Endodermal cell (in vitro differentiated cells): ENCODE measurements around the gene DAPP1. TPM values are rescaled to one million over a fixed set of nuclear protein-coding genes. Genes with fewer than 3 reads are reported as not detected.

Experiments used
- DNase-seq: peaks from one replicate; pipeline ENCODE4 v3.0.0-alpha.2; 2017
- H3K27ac ChIP-seq: 2 replicates; pipeline ENCODE4 v1.5.1; 2013; ENCODE audit warnings: mild to moderate bottlenecking, low read depth, low read length, moderate library complexity
- H3K27me3 ChIP-seq: 2 replicates; pipeline ENCODE4 v1.6.1; 2013; ENCODE audit warnings: mild to moderate bottlenecking, low read length, moderate library complexity; ENCODE audit not compliant: insufficient read depth, control insufficient read depth, poor library complexity, severe bottlenecking
- H3K36me3 ChIP-seq: 2 replicates; pipeline ENCODE4 v1.7.0; 2013; ENCODE audit warnings: mild to moderate bottlenecking, low read length, moderate library complexity; ENCODE audit not compliant: control insufficient read depth, insufficient read depth
- H3K4me1 ChIP-seq: one replicate; pipeline ENCODE4 v1.7.0; 2013; ENCODE audit warnings: low read length; ENCODE audit not compliant: control insufficient read depth, insufficient read depth
- H3K4me3 ChIP-seq: 2 replicates; pipeline ENCODE4 v1.5.1; 2013; ENCODE audit warnings: mild to moderate bottlenecking, low read length, moderate library complexity
- H3K9ac ChIP-seq: 2 replicates; pipeline ENCODE4 v1.6.1; 2013; ENCODE audit warnings: mild to moderate bottlenecking, low read length, moderate library complexity; ENCODE audit not compliant: poor library complexity, severe bottlenecking; ENCODE audit errors: extremely low read depth
- H3K9me3 ChIP-seq: 2 replicates; pipeline ENCODE4 v1.6.1; 2013; ENCODE audit warnings: mild to moderate bottlenecking, low read length, moderate library complexity; ENCODE audit not compliant: control insufficient read depth
- H3K27ac Mint-ChIP-seq: 2 replicates; pipeline ENCODE4 v1.8.0; 2020; ENCODE audit warnings: mixed read lengths
- H3K27me3 Mint-ChIP-seq: 2 replicates; pipeline ENCODE4 v1.8.0; 2021; ENCODE audit warnings: mild to moderate bottlenecking, mixed read lengths; ENCODE audit not compliant: insufficient read depth
- H3K36me3 Mint-ChIP-seq: 2 replicates; pipeline ENCODE4 v1.8.0; 2020; ENCODE audit warnings: low read depth, mixed read lengths
- H3K4me1 Mint-ChIP-seq: 2 replicates; pipeline ENCODE4 v1.8.0; 2020; ENCODE audit warnings: mixed read lengths
- H3K4me3 Mint-ChIP-seq: 2 replicates; pipeline ENCODE4 v1.8.0; 2020; ENCODE audit warnings: mild to moderate bottlenecking, moderate library complexity, mixed read lengths
- H3K9me3 Mint-ChIP-seq: 2 replicates; pipeline ENCODE4 v1.8.0; 2020; ENCODE audit warnings: mild to moderate bottlenecking, mixed read lengths
- CTCF ChIP-seq: fragments of 200-600 bp; sonication (generic); conservative IDR thresholded peaks from 2 replicates; pipeline ENCODE4 v1.5.0; 2021; ENCODE audit warnings: antibody characterized with exemption, mild to moderate bottlenecking
- WGBS, 2 experiments: methylation state at CpG; one replicate each; pipeline versions ENCODE4 v1.1.5 to v1.1.7; 2013; ENCODE audit warnings: missing lambda C conversion rate in 2 of 2, mixed read lengths in 1 of 2; ENCODE audit not compliant: insufficient coverage in 1 of 2, insufficient read length in 1 of 2; 5-methylcytosine and 5-hydroxymethylcytosine counted together
- total RNA-seq, 2 donors: library from RNA; stranded (reverse); fragmentation: NEBNext Ultra II Directional in 1 of 2; extraction: Animal tissue kit (Norgen Biotek cat#: 25700) in 1 of 2; gene quantifications; 2 replicates in 1 of 2; 3 replicates in 1 of 2; pipeline ENCODE4 v1.2.1, GENCODE V29; 2021

The DAPP1 gene
- total RNA-seq, 2 donors from 2014 or later: not detected

DNA sequence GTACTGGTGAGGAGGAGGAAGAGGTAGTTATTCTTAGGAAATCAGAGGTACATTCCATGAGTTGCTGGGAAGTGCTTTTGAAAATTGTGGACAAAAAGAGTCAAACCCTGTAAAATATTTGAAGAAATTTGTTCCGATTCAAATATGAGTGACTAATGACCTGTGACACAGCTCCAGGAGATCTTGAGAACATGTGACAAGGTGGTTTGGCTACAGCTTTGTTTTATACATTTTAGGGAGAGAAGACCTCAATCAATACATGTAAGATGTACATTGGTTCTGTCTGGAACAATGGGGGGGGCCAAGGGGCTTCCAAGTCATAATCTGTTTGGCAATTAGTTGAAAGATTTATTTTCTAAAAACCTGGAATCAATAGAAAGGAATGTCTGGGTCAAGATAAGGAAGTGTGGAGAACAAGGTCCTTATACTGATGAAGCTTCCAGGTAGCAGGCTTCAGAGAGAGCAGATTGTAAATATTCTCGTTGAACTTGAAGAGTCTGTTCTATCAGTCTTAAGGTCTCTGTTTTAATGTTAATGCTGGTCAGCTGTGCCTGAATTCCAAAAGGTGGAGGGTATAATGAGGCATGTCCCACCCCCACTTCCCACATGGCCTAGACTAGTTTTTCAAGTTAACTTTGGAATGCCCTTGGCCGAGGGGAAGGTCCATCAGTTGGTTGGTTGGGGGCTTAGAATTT is 15.5 kb upstream of the DAPP1 start:
- peaks cover 6% of the 10 kb centered on the region for H3K9me3 ChIP-seq
- H3K27ac Mint-ChIP-seq: no peak overlapping the region
- no peak overlapping the region for H3K27ac ChIP-seq
- H3K27me3 ChIP-seq: no peaks in the 10 kb centered on the region
- no peak overlapping the region for H3K9ac ChIP-seq
- WGBS, 2 experiments: 83 to 89% methylated on average over 1 to 2 of the region's 3 CpGs
- peaks cover 15% of the 10 kb centered on the region for H3K4me1 Mint-ChIP-seq
- no peak for TF ChIP-seq CTCF
- no peaks in the 10 kb centered on the region for H3K36me3 ChIP-seq
- H3K36me3 Mint-ChIP-seq: no peaks in the 10 kb centered on the region
- H3K4me3 Mint-ChIP-seq: no peak overlapping the region
- H3K4me1 ChIP-seq: peaks cover 4% of the 10 kb centered on the region
- no peaks in the 10 kb centered on the region for H3K27me3 Mint-ChIP-seq
- no peak for DNase-seq
- H3K4me3 ChIP-seq: no peak overlapping the region
- peaks cover 25% of the 10 kb centered on the region for H3K9me3 Mint-ChIP-seq

DNA sequence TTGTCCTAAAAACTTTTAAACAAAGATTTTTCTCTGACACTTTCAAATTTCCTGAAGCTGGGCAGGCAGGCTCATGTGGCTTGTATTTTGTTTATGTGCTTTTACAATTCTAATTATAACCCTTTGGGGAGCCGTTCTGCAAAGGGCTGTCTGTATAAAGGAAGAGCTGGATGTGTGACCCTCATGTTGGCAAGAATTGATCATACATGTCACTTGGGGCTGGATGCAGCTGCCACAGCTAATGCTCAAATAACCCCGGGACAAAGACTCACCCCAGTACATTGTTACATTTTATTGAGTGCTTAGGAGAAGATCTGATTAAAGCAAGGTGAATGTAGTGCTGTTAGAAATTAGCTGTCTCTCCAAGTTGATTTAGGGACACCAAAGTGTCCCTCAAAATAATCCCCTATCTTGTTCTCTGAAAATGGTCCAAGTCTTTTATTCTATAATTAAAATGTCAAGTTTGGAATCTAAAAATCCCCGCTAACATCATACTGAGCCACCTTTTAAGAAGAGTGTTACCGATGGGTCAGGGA is 13.0 kb upstream of the DAPP1 start:
- peaks cover 15% of the 10 kb centered on the region for H3K4me1 Mint-ChIP-seq
- peaks cover 4% of the 10 kb centered on the region for H3K4me1 ChIP-seq
- no peaks in the 10 kb centered on the region for H3K27me3 Mint-ChIP-seq
- no peaks in the 10 kb centered on the region for H3K36me3 ChIP-seq
- peak overlapping the region; percentile 62 for H3K27ac ChIP-seq
- WGBS, 2 experiments: 95 to 100% methylated on average over 1 to 4 of the region's 4 CpGs
- no peaks in the 10 kb centered on the region for H3K27me3 ChIP-seq
- H3K4me3 Mint-ChIP-seq: no peak overlapping the region
- no peaks in the 10 kb centered on the region for H3K36me3 Mint-ChIP-seq
- no peak for TF ChIP-seq CTCF
- peaks cover 2% of the 10 kb centered on the region for H3K9me3 ChIP-seq
- no peak for DNase-seq
- H3K9me3 Mint-ChIP-seq: peaks cover 9% of the 10 kb centered on the region
- H3K4me3 ChIP-seq: no peak overlapping the region
- no peak overlapping the region for H3K9ac ChIP-seq
- no peak overlapping the region for H3K27ac Mint-ChIP-seq

- H3K4me3 Mint-ChIP-seq: no peak overlapping the region
- H3K9me3 ChIP-seq: no peaks in the 10 kb centered on the region
- peak; percentile 61 for DNase-seq
- H3K27ac Mint-ChIP-seq: no peak overlapping the region
- no peak overlapping the region for H3K9ac ChIP-seq
- H3K9me3 Mint-ChIP-seq: no peaks in the 10 kb centered on the region
- peaks cover 4% of the 10 kb centered on the region for H3K4me1 ChIP-seq
- no peaks in the 10 kb centered on the region for H3K36me3 Mint-ChIP-seq
- H3K4me1 Mint-ChIP-seq: peaks cover 15% of the 10 kb centered on the region
- H3K27me3 ChIP-seq: no peaks in the 10 kb centered on the region
- H3K36me3 ChIP-seq: no peaks in the 10 kb centered on the region
- no peak overlapping the region for H3K27ac ChIP-seq
- WGBS, 2 experiments: 84 to 85% methylated on average over 3 to 4 of the region's 4 CpGs
- H3K4me3 ChIP-seq: no peak overlapping the region
- H3K27me3 Mint-ChIP-seq: no peaks in the 10 kb centered on the region
- no peak for TF ChIP-seq CTCF
These were observed 10.1 kb upstream of the DAPP1 start for GRCh38 chr4:99806545-99806944.
